Midbrain (tissue), 1 donor: ENCODE measurements around the gene SLC24A4.

Experiments used
- DNase-seq: peaks from one replicate; lab custom pipeline; 2025; lab: John Stamatoyannopoulos, UW

SLC24A4 gene

GRCh38 chr14:92458136-92459029, 135.4 kb downstream of the SLC24A4 start:
- no peak for DNase-seq

GRCh38 chr14:92459030-92459949, 136.3 kb downstream of the SLC24A4 start:
- no peak for DNase-seq

GRCh38 chr14:92459950-92460421, 137.0 kb downstream of the SLC24A4 start:
- no peak for DNase-seq

GRCh38 chr14:92460541-92460915, 137.6 kb downstream of the SLC24A4 start:
- no peak for DNase-seq

- DNase-seq, result no peak
These were observed 138.1 kb downstream of the SLC24A4 start for GRCh38 chr14:92460916-92461579.

- DNase-seq, result no peak
These were observed 138.9 kb downstream of the SLC24A4 start for GRCh38 chr14:92461891-92462290.

GRCh38 chr14:92462568-92462967, 139.6 kb downstream of the SLC24A4 start:
- no peak for DNase-seq

- no peak for DNase-seq
These were observed 140.2 kb downstream of the SLC24A4 start for GRCh38 chr14:92463141-92463540.

- no peak for DNase-seq
These were observed 141.2 kb downstream of the SLC24A4 start for GRCh38 chr14:92464156-92464555.

GRCh38 chr14:92464716-92465115, 141.8 kb downstream of the SLC24A4 start:
- DNase-seq, result no peak

- DNase-seq, result no peak
These were observed 142.5 kb downstream of the SLC24A4 start for GRCh38 chr14:92465353-92466055.

- no peak for DNase-seq
These were observed 143.1 kb downstream of the SLC24A4 start for GRCh38 chr14:92466059-92466458.

- DNase-seq, result no peak
These were observed 146.6 kb downstream of the SLC24A4 start for GRCh38 chr14:92469515-92469914.

GRCh38 chr14:92470215-92470614, 147.2 kb downstream of the SLC24A4 start:
- no peak for DNase-seq

- DNase-seq, result no peak
These were observed 147.8 kb downstream of the SLC24A4 start for GRCh38 chr14:92470811-92471210.

GRCh38 chr14:92471919-92472318, 149.0 kb downstream of the SLC24A4 start:
- DNase-seq, result no peak

- DNase-seq, result no peak
These were observed 149.9 kb downstream of the SLC24A4 start for GRCh38 chr14:92472860-92473259.

- no peak for DNase-seq
These were observed 150.4 kb downstream of the SLC24A4 start for GRCh38 chr14:92473261-92473968.

GRCh38 chr14:92473969-92474535, 151.1 kb downstream of the SLC24A4 start:
- DNase-seq, result no peak

- DNase-seq, result no peak
These were observed 152.1 kb downstream of the SLC24A4 start for GRCh38 chr14:92475037-92475436.
